HG02623 (cell line): ENCODE measurements around the gene BRINP3.

Source experiments
- ATAC-seq: cut with Tn5 transposase; IDR thresholded peaks from one replicate; pipeline ENCODE4 v1.9.1; 2021; ENCODE audit warnings: moderate library complexity; ENCODE audit not compliant: unreplicated experiment

BRINP3 gene

GRCh38 chr1:190327271-190327670, 150.4 kb downstream of the BRINP3 start:
- ATAC-seq, result no peak

DNA sequence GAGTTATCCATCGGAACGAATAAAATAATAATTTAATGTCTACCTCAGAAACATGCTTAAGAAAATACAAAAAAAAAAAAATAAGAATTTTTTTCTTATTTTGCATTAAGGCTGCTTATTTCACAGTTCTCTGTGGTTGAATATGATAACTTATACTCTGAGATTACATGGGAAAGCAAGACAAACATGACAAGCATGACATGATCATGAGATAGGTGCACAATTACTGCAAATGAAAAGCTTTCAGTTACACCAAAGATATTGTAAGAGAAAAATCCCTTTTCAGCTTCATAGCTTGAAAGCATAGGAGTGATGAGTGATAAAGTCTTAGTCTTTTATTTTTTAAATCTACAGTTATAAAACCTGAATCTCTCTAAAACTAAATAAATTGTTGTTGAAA, 154.1 kb downstream of the BRINP3 start:
- ATAC-seq, result no peak

- no peak for ATAC-seq
These were observed 155.4 kb downstream of the BRINP3 start for GRCh38 chr1:190322274-190322673.

DNA sequence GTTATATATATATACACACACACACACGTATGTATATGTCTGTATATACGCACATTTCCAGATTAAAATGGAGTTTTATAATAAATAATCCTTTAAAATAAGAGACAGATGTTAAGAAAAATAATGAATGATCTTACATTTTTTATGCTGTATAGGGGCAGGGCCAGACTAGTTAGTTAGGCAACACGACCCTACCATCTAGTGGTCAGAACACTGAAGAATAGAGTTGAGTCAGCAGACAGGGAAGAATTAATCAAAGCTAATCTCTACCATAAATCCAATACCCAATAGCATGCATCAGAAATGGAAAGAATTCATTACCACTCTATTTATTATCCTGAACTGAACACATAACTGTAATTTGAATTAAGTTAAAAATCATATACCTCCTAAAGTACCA, 156.7 kb downstream of the BRINP3 start:
- ATAC-seq, result no peak

DNA sequence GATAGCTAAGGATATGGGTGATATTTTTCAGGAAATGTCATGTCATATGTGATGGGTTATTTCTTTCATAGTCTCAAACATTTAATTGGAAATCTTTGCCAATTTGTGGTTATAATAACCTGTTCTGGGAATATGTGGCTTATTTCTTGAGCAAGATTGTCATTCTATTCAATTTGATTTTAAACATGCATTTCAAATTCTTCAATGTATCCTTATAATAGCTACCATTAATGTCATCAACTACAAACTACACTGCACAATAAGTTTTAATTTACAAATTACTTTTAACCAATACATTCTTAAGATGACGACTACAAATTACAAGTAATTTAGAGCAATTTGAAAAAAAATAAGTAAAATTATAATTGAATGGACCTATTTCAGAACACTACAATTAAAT, 164.9 kb downstream of the BRINP3 start:
- ATAC-seq, result no peak

- no peak for ATAC-seq
These were observed 174.2 kb downstream of the BRINP3 start for GRCh38 chr1:190303501-190303900.

- no peak for ATAC-seq
These were observed 181.2 kb downstream of the BRINP3 start for GRCh38 chr1:190296453-190296852.

- no peak for ATAC-seq
These were observed 187.8 kb downstream of the BRINP3 start for GRCh38 chr1:190289897-190290296.

GRCh38 chr1:190286111-190286510, 191.6 kb downstream of the BRINP3 start:
- no peak for ATAC-seq

DNA sequence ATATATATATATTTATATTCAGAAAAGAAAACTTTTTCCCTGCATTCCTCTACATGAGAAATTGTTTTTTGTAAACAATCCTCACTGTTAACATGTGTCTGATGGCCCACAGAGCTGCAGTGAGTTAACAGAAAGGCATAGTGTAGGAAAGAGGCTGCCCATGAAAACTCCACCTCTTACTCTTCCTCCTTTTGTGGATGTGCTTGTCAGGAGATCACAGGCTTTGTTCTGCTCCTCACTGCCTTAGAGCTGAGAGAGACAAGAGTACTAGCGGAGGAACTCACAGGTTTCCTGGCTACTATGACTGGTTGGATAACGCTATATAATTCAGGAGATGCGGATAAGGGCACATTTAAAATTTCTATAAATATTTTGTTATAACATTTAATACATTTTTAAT, 200.6 kb downstream of the BRINP3 start:
- no peak for ATAC-seq

DNA sequence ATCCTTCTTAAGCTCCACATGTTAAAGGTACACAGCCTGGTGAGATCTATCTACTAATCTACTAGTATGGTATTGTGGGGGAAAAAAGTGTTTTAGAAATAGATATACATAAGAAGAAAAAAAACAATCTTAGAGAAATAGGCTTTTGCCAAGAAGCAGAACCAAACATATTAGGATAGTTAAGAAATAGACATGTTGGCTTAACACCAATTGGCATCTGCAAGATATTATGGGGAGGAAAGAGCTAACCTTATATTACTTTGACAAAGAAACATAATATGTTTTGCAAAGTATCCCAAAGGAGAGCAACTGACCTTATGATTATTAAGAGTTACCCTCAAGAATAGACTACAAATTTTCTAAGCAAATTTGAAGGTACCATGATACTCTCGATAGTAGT, 202.9 kb downstream of the BRINP3 start:
- ATAC-seq, result no peak

DNA sequence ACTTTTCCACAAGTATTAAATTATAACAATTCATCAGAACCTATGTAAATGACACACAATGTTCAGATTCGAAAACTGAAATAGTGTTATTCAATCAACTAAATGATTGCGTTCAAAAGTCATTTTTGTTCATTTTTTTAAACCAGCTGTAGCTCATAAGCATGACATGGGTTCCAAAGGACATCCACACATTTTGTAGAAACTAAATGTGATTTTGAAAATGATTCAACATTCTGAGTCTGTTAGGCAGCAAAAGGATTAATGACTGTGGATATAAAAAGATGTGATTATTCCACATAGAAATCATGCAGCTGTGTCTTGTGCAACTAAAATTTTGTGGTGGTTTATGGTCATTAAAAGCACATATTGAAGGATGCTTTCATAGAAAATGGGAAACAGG, 204.5 kb downstream of the BRINP3 start:
- ATAC-seq, result no peak

DNA sequence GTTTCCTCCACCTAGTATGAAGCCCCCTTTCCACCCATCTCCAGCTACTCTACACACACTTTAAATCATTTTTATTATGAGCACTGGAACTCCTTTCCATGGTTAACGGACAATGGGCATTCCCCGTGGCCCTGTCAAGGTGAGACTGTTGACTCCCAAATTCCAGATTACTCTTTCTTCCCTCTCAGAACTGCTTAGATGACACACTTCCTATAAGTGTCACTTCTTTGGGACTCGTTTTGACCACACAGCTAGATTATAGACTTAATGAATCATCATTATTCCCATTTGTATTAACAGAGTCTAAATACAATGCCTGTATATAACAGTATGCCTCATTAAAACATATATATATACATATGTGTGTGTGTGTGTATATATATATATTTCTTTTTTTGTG, 215.1 kb downstream of the BRINP3 start:
- ATAC-seq, result no peak

GRCh38 chr1:190259424-190259823, 218.2 kb downstream of the BRINP3 start:
- no peak for ATAC-seq

DNA sequence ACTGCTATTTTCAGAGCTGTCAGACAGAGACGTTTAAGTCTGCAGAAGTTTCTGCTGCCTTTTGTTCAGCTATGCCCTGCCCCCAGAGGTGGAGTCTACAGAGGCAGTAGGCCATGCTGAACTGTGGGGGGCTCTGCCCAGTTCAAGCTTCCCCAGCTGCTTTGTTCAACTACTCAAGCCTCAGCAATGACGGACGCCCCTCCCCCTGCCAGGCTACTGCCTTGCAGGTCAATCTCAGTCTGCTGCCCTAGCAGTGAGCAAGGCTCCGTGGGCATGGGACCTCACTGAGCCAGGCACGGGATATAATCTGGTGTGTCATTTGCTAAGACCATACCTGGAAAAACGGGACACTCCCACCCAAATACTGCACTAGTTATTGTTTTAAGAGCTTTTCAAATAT, 219.7 kb downstream of the BRINP3 start:
- no peak for ATAC-seq

- ATAC-seq, result no peak
These were observed 225.6 kb downstream of the BRINP3 start for GRCh38 chr1:190252046-190252445.

GRCh38 chr1:190250368-190250767, 227.3 kb downstream of the BRINP3 start:
- no peak for ATAC-seq

GRCh38 chr1:190244406-190244805, 233.3 kb downstream of the BRINP3 start:
- no peak for ATAC-seq

DNA sequence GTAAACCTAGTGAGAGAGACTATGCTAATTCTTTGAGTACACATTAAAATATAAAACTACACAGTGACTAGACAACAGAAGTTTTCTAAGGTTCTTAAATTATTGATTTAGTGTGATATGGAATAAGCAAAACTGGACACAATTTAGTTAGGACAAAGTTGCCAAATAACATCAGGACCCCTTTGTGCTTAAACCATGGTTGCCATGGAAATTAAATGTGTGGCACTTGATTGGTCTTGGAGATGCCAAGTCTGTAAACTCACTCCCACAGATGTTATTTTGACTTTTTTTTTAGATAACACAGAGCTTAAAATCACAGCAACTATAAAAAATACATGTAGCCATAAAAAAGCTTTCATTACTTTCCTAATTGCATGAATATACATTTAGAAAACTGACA, 234.6 kb downstream of the BRINP3 start:
- no peak for ATAC-seq

- ATAC-seq, result no peak
These were observed 251.7 kb downstream of the BRINP3 start for GRCh38 chr1:190226006-190226405.

GRCh38 chr1:190212450-190212849, 265.2 kb downstream of the BRINP3 start:
- no peak for ATAC-seq

DNA sequence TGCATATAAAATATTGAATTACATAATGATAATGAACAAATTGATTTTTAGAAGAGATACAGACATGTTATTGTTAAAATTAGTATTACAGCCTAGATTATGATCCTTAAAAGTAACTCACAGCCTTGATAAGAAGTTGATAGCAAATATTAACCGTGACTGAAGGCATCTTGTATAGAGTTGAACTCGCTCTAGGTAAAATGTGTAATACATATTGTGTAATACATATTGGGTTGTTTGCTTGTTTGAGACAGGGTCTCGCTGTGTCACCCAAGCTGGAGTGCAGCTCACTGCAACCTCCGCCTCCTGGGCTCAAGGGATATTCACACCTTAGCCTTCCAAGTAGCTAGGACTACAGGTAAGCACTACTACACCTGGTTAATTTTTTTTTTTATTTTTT, 269.9 kb downstream of the BRINP3 start:
- ATAC-seq, result no peak

- ATAC-seq, result no peak
These were observed 272.0 kb downstream of the BRINP3 start for GRCh38 chr1:190205713-190206112.

GRCh38 chr1:190196020-190196419, 281.6 kb downstream of the BRINP3 start:
- no peak for ATAC-seq
